Upper lobe of left lung (tissue), 4 donors: ENCODE measurements around the gene SCGB1C1.
"Not testable (repeated sequence)": the region's sequence is repeated elsewhere in the genome, so short reads cannot be mapped to it uniquely, and the experiment has no call there.

ENCODE experiments used
- EP300 ChIP-seq, 4 donors: sonication (generic); formaldehyde crosslinking; IDR thresholded peaks; one replicate each; pipeline ENCODE4 v1.5.1; 2017; ENCODE audit warnings: antibody characterized with exemption in 4 of 4, control low read depth in 2 of 4
- POLR2A ChIP-seq, 4 donors: fragments of 450-650 bp; IDR thresholded peaks; one replicate each; pipeline ENCODE4 v1.5.1; 2016 to 2017; ENCODE audit warnings: antibody characterized with exemption in 4 of 4, mild to moderate bottlenecking in 2 of 4
- POLR2AphosphoS5 ChIP-seq, 2 donors: sonication (generic); formaldehyde crosslinking; IDR thresholded peaks; one replicate each; pipeline ENCODE4 v1.5.1; 2017; ENCODE audit warnings: antibody characterized with exemption in 2 of 2
- TF ChIP-seq, protein P1 (sequence below), 6 experiments: fragments of 450-650 bp in 4 of 6; fragments of 200-600 bp in 2 of 6; sonication (generic) in 2 of 6; IDR thresholded peaks; one replicate each; pipeline ENCODE4 v1.5.1; 2016 to 2019; ENCODE audit warnings: antibody characterized with exemption in 6 of 6

DNA sequence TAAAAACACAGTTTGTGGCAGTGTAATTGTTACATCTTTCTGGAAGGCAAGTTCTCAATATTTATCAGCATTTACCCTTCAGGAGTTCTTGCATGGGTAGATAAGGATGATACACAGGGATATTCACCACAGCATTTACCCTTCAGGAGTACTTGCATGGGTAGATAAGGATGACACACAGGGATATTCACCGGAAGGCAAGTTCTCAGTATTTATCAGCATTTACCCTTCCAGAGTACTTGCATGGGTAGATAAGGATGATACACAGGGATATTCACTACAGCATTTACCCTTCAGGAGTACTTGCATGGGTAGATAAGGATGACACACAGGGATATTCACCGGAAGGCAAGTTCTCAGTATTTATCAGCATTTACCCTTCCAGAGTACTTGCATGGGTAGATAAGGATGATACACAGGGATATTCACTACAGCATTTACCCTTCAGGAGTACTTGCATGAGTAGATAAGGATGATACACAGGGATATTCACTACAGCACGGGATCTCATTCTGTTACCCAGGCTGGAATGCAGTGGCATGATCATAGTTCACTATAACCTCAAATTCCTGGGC is 27.9 kb downstream of the SCGB1C1 start:
- not testable (repeated sequence) for TF ChIP-seq POLR2A, POLR2AphosphoS5, EP300 (IDR thresholded peaks at IDR 0.05)
- TF ChIP-seq, protein P1, sequence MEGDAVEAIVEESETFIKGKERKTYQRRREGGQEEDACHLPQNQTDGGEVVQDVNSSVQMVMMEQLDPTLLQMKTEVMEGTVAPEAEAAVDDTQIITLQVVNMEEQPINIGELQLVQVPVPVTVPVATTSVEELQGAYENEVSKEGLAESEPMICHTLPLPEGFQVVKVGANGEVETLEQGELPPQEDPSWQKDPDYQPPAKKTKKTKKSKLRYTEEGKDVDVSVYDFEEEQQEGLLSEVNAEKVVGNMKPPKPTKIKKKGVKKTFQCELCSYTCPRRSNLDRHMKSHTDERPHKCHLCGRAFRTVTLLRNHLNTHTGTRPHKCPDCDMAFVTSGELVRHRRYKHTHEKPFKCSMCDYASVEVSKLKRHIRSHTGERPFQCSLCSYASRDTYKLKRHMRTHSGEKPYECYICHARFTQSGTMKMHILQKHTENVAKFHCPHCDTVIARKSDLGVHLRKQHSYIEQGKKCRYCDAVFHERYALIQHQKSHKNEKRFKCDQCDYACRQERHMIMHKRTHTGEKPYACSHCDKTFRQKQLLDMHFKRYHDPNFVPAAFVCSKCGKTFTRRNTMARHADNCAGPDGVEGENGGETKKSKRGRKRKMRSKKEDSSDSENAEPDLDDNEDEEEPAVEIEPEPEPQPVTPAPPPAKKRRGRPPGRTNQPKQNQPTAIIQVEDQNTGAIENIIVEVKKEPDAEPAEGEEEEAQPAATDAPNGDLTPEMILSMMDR (IDR thresholded peaks at IDR 0.05) = not testable (repeated sequence)
